NOMO-1 treated with DMSO at 0.1 percent for 48 hours (cell line): Measurements from ENCODE around the gene GSTM4.
A peak's percentile ranks its signal among the peaks of the same experiment; 100 is the strongest.
"Not testable (repeated sequence)": the region's sequence is repeated elsewhere in the genome, so short reads cannot be mapped to it uniquely, and the experiment has no call there.

Experiments used
- DNase-seq: peaks from one replicate; lab custom pipeline; 2025; ENCODE audit not compliant: unreplicated experiment; lab: John Stamatoyannopoulos, UW

Gene GSTM4

GRCh38 chr1:109664671-109665070 is 8.8 kb downstream of the GSTM4 start:
- DNase-seq: no peak

GRCh38 chr1:109667452-109668122 is 11.7 kb downstream of the GSTM4 start, which contains the start of gene GSTM2:
TSS of gene GSTM2 (plus strand) at chr1:109668057. CDS start at chr1:109668116, 59 bp downstream.
- DNase-seq: peak; percentile 68

- DNase-seq: no peak
These were observed 12.3 kb downstream of the GSTM4 start for GRCh38 chr1:109668123-109668775.

- peak; percentile 12 for DNase-seq
These were observed 13.5 kb downstream of the GSTM4 start for GRCh38 chr1:109669246-109669948.

DNA sequence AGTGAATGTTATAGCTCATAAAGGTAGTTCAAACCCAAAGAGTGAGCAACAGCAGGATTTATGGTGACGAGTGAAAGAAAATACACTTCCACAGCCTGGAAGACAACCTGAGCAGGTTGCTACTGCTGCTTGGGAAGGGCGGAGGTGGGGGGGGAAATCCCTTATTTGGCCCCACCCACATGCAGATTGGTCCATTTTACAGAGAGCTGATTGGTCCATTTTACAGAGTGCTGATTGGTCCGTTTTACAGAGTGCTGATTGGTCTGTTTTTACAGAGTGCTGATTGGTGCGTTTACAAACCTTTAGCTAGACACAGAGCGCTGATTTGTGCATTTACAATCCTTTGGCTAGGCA is 14.0 kb downstream of the GSTM4 start:
- DNase-seq: not testable (repeated sequence)

DNA sequence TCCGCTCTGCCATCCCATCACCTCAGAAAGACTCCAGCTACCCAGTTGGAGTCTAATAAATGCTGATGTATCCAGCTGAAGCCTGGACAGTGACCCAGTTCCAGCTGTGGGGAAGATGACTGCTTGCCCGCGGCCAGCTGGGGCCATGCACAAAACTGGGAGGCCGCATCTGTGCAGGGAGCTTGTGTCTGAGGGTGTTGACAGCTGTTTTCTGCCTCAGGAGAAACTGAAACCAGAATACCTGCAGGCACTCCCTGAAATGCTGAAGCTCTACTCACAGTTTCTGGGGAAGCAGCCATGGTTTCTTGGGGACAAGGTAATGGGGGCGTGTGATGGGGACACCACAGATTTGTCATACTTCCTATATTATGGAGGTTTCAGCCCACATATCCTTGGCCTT is 15.2 kb downstream of the GSTM4 start:
- no peak for DNase-seq

DNA sequence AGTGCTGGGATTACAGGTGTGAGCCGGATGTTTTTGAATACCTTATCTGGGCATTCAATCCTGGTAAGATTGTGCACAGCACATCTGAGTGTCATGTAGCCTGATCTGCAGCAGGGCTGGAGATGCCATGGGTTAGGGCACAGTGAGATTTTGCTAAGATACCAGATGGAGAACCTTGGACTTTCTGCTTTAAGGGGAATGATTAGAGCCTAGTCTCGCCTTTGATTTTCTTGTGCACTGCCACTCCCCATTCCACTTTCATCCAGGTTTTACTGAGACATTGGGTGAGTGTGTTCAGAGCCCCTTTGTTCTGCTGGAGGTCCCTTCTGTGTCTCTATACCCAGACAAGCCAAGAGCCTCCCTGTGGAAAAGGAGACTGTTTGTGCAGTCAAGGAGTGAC is 18.0 kb downstream of the GSTM4 start:
- DNase-seq: not testable (repeated sequence)

- not testable (repeated sequence) for DNase-seq
These were observed 20.9 kb downstream of the GSTM4 start for GRCh38 chr1:109676683-109677381.

- DNase-seq: no peak
These were observed 21.6 kb downstream of the GSTM4 start for GRCh38 chr1:109677459-109677858.

DNA sequence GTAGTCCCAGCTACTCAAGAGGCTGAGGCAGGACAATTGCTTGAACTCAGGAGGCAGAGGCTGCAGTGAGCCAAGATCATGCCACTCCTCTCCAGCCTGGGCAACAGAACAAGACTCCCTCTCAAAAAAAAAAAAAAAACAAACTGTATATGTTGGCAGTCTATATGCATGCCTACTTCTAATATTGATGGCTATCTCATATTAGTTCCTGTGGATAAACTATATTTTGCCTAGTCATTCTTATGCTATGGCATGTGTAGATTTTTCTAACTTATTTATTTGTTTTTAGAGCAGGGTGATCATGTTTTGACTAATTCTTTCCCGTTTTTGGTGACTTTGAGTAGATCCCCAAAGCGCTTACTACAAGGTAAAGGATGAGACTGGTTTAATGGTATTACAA is 22.7 kb downstream of the GSTM4 start:
- not testable (repeated sequence) for DNase-seq

GRCh38 chr1:109684777-109685176 is 28.9 kb downstream of the GSTM4 start:
- DNase-seq: not testable (repeated sequence)

- not testable (repeated sequence) for DNase-seq
These were observed 29.5 kb downstream of the GSTM4 start for GRCh38 chr1:109685399-109685798.

DNA sequence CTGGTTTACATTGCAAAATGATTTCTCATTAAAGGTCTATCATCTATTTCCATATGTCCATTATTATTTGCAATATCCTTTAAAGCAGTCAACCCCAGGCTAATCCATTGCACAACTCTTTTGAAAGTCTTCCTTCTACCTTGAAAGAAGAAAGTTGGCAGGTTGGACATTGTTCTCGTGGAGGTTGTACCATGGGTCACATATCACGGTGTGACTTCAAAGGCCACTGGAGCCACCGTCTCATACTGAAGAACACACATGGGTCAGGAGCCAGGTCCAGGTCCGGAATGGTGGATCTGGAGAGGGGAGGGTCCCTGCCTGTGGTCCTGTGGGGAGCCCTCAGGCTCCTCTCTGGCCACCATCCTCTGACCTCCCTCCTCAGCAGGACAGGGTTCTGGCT is 30.0 kb downstream of the GSTM4 start:
- DNase-seq: not testable (repeated sequence)

DNA sequence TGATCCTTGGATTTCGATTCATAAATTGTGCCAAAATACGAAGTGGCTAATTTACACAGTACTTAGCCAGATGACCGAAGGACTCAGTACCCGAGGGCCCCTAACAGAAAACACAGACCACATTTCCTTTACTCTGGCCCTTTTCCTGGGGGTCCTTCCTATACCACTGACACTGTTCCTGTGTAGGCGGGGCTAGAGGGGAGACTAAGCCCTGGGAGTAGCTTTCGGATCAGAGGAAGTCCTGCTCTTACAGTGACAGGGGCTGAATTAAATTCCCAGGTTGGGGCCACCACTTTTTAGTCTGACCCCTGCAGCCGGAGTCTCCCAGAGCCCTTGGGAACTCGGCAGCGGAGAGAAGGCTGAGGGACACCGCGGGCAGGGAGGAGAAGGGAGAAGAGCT is 31.2 kb downstream of the GSTM4 start:
- DNase-seq: not testable (repeated sequence)

DNA sequence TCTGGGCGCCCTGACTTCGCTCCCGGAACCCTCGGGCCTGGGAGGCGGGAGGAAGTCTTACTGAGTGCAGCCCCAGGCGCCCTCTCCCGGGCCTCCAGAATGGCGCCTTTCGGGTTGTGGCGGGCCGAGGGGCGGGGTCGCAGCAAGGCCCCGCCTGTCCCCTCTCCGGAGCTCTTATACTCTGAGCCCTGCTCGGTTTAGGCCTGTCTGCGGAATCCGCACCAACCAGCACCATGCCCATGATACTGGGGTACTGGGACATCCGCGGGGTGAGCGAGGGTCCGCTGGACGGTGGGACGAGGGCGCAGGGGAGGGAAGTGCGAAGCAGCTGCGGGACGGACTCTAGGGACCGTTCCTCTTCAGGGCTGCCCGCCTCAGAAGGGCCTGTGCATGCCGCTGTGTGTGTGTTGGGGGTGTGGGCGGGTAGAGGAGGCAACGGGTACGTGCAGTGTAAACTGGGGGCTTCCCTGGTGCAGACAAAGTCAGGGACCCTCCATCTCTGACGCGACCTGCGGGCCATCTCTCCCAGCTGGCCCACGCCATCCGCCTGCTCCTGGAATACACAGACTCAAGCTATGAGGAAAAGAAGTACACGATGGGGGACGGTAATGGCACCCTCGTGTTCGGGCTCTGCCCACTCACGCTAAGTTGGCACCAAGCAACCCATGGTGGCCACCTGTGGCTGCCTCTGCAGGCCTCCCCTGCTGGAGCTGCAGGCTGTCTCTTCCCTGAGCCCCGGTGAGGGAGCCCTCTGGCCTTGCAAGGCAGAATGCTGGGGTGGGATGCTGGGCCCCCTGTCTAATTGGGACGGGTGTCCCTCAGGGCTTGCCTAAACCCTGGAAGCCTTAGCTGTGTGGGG is 32.0 kb downstream of the GSTM4 start, which contains the start of gene GSTM1:
GSTM1 (plus strand) TSS at position 177 of the 859 bp plus-strand sequence; CDS start at position 234, 57 bp downstream.
- no peak for DNase-seq

DNA sequence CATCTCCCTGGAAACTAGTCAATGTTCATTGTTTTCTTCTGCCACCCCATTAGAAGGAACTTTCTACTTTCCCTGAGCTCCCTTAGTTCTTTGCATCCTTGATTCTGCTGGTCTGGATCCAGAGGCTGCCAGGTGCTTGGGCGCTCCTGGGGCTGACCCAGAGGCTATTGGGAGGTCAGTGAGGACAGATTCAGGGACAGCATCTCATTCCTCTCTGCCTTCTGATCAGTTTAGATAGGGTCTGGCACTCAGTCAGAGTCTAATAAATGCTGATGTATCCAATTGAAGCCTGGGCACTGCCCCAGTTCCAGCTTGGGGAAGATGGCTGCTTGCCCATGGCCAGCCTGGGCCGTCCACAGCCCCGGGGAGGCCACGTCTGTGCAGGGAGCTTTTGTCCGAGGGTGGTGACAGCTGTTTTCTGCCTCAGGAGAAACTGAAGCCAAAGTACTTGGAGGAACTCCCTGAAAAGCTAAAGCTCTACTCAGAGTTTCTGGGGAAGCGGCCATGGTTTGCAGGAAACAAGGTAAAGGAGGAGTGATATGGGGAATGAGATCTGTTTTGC is 34.0 kb downstream of the GSTM4 start:
- no peak for DNase-seq

- DNase-seq: no peak
These were observed 35.9 kb downstream of the GSTM4 start for GRCh38 chr1:109691759-109692158.

- DNase-seq: not testable (repeated sequence)
These were observed 38.5 kb downstream of the GSTM4 start for GRCh38 chr1:109694400-109694799.

DNA sequence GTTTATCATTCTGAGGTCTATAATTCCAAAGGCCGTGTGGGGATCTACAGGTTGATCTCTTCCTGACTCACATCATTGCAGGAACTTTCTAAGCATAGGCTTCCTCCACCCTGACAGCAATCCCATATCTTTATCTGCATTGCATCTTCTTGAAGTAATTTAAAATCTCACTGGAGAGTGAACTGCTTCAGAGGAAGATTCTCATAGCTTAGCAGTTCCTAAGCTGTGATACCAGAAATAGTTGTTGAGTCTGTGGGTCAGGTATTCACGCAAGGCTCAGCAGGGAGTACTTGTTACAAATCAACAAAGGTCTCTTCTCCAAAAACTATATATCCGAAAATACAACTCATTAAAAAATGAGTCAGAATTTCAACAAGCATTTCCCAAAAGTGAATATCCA is 39.2 kb downstream of the GSTM4 start:
- not testable (repeated sequence) for DNase-seq

GRCh38 chr1:109697066-109697465 is 41.2 kb downstream of the GSTM4 start:
- DNase-seq: no peak
